HG03442 (cell line): ENCODE results near the gene MRPS12.
"Not testable (repeated sequence)": the region's sequence is repeated elsewhere in the genome, so short reads cannot be mapped to it uniquely, and the experiment has no call there.

Experiments used
- ATAC-seq: cut with Tn5 transposase; IDR thresholded peaks from one replicate; pipeline ENCODE4 v1.9.1; 2021; ENCODE audit warnings: mild to moderate bottlenecking, moderate library complexity; ENCODE audit not compliant: unreplicated experiment

Gene MRPS12

DNA sequence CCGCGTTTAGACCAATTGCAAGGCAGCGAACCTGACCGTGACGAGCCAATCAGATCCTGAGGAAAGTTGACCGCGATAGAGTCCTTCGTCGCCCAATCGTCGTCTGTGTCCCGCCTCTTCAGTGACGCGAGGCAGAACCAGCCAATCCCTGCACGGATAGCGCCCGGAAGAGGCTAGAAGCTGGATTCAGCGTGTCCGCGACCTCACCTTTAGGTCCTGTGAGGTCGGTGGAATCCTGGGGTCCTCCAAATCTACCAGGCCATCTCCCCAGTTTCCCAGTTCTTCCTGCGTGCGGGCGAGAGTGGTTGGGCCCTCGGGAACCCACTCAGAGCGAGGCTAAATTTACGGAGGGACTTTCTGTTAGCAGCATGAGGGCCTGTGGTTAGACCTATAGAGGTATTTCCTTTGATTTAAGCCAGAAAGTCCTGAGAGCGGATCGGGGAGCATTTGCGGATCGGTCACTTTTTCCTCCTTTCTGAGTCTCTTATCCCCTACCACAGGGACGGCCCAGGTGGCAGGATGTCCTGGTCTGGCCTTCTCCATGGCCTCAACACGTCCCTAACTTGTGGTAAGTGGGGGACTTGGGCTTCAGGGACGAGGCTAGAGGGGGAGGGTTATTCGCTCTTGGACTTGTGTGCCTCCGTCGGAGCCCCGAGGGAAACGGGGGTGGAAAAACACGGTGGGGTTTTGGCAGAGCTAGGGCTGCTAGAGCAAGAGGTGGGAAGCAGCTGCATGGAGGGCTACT, at the start of gene MRPS12:
Gene MRPS12, plus strand, starts transcription at position 169 of the 745 bp plus-strand sequence. Its CDS starts 351 bp downstream, at position 520.
- peak; percentile 91 for ATAC-seq

DNA sequence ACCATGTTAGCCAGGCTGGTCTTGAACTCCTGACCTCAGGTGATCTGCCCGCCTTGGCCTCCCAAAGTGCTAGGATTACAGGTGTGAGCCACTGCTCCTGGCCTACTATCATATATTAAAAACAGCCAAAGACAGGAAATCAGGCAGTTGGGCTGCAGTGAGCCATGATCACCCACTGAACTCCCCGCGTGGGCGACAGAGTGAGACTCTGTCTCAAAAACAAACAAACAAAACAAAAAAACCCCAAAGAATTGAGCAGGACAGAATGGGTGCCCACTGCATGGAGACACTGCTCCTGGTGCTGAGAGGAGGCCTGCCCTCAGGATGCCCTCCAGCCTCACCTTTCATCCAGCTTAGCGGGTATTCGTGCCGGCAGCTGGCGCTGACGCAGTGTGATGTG, 47.5 kb upstream of the MRPS12 start:
- ATAC-seq, result no peak

DNA sequence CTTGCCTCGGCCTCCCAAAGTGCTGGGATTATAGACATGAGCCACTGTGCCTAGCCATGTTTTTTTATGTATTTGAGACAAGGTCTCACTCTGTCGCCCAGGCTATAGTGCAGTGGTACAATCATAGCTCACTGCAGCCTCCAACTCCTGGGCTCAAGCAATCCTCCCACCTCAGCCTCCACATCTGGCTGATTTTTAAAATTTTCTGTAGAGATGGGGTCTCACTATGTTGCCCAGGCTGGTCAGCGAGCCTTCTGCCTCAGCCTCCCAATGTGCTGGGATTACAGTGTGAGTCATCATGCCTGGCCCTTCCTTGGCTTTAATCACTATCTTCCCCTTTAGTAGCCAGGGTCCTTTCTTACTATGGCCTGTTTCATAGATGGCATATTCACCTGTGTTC, 46.1 kb upstream of the MRPS12 start:
- ATAC-seq, result not testable (repeated sequence)

DNA sequence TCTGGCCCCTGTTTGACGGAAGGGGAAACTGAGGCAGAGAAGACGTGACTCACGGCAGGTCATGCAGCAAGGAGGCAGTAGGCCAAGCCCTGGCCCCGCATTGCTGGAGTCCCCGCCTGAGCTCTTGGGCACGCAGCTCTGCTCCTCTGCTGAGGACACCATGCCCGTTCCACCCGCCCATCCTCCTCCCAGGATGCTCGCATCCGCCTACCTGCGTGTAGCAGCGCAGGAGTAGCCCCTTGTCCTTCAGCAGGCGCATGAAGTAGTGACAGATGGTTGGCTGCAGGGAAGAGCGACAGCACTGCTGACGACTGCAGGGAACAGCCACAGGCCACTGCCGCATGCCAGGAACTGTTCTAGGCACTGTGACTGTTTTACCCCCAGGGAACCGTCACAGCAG, 41.9 kb upstream of the MRPS12 start:
- no peak for ATAC-seq

DNA sequence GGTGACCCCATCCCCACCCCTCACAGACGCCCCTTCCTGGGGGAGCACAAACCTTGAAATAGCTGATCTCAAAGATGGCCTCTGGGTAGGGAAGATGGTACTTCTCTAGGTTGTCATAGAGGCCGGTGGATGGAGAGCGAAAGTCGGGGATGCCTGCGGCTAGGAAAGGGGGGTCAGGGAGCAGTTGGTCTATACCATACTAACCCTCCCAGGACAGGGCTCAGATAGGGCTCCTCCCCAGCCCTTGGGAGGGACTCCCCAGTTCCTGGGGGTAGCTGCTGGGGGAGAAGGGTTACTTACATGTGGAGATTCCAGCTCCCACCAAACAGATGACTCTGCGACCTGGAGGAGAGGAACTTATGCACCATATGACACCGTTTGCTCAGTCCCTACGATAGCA, 40.9 kb upstream of the MRPS12 start:
- ATAC-seq, result no peak

DNA sequence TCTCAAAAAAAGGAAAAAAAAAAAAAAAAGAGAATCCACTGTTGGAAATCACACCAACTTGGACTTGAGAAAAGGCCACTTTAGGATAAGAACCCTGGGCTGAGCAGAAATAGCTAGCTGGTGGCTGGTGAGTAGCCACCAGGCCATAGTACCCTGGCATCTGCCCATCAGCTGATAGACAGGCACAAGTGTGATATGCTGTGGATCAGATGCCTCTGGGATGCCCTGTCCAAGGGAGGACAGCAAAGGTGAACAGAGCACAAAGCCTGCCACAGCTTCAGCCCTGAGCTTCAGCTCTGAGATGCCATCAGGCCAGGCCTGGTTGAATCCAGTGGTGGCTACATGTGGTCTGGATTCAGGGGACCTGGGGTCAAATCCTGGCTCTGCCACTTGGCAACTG, 40.1 kb upstream of the MRPS12 start:
- no peak for ATAC-seq

DNA sequence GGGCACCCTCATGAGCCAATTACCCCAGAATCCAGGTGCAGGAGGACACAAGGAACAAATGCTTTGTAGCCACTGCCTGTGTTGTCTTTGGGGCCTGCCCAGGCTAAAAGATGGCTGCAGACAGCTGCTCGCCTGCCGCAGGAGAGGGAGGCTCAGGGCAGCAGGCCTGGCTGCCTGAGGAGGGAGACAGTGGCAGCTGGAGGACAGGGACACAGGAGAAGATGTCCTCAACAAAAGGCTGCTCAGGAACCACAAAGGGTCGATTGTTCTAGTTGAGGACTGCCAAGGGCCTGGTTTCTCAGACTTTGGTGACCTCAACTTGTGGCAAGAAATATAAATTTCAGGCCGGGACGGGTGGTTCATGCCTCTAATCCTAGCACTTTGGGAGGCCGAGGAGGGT, 39.0 kb upstream of the MRPS12 start:
- ATAC-seq, result no peak

DNA sequence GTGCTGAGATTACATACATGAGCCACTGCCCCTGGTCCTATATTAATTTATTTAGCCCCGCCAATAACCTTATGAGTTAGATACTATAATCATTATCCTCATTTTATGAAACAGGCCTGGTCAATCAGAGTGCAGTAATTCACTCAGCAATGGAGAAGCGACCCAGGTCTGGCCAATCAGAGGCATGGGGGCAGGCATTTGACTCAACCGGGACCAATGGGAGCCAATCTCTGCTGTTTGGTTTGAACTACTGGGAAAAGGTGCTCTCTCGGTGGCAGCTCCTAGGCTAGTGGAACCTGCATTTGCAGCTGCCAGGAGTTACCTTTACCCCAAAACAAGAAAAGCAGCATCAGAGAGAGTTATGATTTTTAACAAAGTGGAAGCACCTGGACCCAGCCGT, 37.9 kb upstream of the MRPS12 start:
- ATAC-seq, result no peak

DNA sequence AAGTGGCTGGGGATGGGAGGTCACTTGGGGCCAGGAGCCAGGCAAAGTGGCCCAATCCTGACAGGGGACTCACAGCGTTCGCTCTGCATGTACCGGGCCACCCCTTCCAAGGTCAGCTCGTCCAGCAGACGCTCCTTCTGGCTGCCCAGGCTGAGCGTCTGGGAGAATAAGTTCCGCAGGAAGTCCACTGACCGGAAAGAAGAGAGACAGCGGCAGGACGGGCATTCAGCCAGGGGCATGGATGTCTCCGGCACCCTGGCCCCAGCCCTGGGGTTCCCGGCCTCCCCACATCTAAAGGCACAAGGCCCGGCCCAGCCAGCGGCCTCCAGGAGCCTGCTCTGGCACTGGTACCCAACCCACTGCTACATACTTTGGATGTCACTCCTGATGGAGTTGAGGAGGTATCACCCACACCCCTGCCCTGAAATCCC, 37.4 kb upstream of the MRPS12 start:
- ATAC-seq, result no peak

DNA sequence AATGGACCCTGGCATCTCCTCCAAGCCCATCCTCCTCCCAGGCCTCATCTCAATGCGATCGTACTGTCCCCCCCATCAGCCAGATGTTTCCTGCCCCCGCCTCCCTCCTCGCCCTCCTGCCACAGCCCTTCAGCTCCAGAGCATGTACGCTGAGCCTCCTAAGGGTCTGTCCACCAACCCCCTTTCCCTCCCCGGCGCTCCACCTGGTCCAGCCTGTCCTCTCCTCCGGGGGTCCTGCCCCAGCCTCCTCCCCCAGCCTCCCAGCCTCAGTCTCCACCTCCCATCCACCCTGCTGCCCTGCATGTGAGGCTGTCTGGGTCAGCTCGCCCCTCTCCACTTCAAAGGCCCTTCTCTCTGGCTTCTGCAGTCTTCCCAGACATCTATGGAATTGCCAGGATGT, 35.8 kb upstream of the MRPS12 start:
- ATAC-seq, result no peak

DNA sequence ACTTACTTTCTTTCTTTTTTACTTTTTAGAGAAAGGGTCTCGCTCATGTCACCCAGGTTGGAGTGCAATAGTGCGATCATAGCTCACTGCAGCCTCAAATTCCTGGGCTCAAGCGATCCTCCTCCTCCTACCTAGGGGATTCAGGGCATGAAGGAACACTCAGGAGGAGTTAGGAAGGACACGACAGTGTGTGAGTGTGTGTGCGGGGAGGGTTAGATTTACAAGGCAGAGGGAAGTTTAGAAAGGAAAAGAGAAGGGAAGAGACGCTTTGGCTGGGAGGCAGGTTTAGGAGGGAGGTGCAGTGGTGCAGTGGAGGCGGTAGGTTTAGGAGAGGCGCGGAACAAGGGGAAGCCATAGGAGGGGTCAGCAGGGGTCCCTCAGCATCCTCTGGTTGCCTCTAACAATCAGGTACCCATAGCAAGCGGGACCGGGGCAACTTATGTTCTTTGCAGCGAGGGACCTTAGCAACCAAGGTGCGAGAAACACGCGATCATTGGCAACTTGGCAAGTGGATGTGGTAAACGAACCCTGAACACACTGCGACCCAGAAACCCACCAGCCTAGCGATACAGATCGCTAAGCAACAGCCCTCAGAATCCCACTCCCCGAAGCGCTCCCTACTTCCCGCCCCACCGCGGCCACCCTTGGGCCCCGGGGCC, 31.8 kb upstream of the MRPS12 start:
- ATAC-seq, result no peak

DNA sequence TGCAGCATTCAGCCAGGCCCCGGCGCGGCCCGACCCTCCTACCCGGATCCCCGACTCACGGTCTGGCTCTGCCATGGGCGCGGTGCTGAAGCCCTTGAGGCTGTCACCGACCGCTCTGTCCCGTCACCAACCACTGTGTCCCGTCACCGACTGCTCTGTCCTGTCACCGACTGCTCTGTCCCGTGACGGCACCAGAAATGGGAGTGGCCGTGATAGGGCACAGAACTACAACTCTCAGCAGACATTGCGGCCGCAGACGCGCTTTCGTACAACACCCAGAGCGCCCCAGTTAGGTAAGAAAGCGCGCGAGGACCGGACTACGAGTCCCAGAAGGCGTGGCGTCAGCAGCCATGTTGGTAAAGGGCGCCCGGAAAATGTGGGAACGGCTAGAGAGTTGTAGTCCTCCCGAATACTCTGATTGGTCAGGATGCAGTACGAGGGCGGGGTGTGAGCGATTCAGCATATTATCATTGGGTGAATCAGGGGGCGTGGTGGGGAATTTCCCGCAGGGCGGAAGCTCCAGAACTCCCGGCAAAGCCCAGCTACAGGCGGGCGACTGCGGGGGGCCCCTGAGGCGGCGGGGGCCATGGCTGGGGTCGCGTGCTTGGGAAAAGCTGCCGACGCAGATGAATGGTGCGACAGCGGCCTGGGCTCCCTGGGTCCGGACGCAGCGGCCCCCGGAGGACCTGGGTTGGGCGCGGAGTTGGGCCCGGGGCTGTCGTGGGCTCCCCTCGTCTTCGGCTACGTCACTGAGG, 31.1 kb upstream of the MRPS12 start, which contains the start of the genes NFKBIB and SIRT2:
Gene NFKBIB, plus strand, starts transcription at position 523 of the 755 bp plus-strand sequence. Its CDS starts 64 bp downstream, at position 587.
Gene SIRT2, minus strand, starts transcription at position 172 of the 755 bp plus-strand sequence. Its CDS starts 97 bp downstream, at position 75.
- peak; percentile 85 for ATAC-seq

DNA sequence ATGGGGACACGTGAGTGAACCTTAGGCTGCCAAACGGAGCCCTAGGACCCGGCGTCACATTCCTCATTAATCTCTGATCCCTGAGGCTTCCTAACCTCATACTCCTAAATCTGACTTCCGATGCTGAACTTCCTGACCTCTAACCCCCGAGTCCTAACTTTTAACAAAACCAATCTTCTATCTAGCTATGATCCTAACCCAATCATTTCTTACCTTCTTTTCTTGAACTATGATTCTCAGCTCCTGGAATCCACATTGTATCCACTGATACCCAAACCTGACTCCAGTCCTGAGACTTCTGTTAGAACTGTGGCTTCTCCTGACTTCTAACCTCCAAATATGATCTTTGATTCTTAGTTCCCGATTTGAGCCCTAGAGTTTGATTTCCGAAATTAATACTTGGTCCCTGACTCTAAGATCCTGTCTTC, 30.5 kb upstream of the MRPS12 start:
- no peak for ATAC-seq

DNA sequence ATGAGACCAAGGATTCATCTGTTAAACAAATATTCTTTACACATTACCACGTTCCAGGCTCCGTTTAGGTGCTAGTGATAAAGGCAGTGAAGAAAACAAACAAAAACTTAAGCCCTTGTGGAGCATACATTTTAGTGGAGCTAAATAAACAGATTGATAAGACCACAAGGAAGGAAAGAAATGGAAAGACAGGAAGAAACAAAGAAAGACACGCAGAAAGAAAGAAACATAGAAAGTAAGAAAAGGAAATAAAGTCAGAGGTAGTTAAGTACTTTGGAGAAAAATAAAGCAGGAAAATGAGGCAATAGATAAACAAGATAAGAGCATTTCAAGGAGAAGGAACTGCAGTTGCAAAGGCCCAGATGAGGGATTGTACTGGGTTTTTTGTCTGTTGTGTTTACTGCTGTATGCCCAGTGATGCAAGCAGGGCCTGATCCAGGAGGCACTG, 30.0 kb upstream of the MRPS12 start:
- no peak for ATAC-seq

DNA sequence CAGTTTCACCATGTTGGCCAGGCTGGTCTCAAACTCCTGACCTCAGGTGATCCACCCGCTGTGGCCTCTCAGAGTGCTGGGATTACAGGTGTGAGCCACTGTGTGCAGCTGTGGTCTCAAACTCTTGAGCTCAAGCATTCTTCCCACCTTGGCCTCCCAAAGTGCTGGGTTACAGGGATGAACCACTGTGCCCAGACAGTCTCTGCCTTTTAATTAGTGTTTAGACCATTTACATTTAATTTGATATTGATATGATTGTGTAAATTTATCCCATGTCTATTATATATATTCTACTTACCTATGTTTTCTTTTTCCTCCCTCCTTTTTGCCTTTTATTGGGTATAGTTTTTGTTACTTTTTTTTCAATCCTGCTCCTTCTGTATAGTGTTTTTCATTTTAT, 29.1 kb upstream of the MRPS12 start:
- ATAC-seq, result no peak

DNA sequence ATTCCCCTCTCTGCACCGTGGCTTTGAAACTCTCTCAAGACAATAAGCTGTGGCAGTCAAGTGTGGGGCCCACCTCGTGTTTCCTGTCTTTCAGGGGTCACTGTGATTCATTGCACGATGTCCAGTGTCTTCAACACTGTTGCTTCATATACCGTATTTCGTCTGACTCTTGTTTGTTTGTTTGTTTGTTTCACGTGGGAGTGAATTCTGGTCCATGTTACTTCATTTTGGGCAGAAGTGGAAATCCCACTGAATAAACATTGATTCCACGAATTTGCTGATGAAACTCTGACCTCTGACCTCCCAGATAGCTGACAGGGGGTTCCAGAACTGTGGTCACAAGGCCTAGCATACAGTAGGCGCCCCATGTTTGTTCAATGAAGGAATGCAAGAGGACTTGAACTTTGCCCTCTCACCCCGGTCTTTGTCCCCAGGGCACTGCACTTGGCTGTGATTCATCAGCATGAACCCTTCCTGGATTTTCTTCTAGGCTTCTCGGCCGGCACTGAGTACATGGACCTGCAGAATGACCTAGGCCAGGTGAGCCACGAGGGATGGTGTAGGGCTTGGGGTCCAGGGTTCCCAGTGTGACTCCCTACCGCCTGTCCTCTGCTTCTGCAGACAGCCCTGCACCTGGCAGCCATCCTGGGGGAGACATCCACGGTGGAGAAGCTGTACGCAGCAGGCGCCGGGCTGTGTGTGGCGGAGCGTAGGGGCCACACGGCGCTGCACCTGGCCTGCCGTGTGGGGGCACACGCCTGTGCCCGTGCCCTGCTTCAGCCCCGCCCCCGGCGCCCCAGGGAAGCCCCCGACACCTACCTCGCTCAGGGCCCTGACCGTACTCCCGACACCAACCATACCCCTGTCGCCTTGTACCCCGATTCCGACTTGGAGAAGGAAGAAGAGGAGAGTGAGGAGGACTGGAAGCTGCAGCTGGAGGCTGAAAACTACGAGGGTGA, 25.9 kb upstream of the MRPS12 start:
- no peak for ATAC-seq

DNA sequence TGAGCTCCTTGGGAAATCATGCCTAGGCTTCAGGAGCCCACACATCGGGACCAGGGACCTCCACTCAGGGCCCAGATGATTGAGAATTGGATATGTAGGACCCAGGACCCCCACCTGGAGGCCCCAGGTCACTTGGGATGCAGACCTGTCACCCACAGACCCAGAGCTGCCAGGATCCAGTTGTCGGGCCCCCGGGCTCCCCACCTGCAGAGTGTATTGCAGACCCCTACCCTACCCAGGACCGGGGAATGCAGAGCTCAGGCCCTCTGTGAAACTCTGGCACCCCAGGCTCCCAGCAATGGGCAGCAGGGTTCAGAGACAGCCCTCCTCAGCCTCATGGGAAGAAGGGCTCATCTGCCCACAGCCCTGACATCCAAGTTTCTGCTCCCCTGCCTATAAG, 25.1 kb upstream of the MRPS12 start:
- no peak for ATAC-seq

DNA sequence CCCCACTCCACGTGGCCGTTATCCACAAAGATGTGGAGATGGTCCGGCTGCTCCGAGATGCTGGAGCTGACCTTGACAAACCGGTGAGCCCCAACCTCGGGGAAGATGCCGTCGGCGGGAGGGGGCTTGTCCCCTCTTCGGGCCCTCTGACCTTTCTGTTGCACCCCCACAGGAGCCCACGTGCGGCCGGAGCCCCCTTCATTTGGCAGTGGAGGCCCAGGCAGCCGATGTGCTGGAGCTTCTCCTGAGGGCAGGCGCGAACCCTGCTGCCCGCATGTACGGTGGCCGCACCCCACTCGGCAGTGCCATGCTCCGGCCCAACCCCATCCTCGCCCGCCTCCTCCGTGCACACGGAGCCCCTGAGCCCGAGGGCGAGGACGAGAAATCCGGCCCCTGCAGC, 23.5 kb upstream of the MRPS12 start:
- ATAC-seq, result no peak

DNA sequence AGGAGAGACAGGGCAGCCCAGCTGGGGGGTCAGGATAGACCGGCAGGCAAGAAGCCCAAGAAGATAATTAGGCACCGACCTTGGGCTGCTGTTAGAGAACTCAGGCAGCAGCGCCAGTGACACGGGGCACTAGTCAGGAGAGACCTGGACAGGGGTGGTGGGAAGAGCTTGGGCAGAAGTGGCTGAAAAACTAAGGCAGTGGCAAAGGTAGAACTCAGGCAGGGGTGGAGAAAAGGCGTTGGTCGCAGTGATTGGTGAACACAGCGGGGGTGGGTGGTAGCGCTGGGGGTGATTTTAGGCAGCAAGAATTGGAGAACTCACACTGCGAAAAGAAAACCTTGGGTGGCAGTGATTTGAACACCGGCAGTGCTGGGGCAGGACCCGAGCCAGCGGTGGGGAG, 23.1 kb upstream of the MRPS12 start:
- no peak for ATAC-seq

DNA sequence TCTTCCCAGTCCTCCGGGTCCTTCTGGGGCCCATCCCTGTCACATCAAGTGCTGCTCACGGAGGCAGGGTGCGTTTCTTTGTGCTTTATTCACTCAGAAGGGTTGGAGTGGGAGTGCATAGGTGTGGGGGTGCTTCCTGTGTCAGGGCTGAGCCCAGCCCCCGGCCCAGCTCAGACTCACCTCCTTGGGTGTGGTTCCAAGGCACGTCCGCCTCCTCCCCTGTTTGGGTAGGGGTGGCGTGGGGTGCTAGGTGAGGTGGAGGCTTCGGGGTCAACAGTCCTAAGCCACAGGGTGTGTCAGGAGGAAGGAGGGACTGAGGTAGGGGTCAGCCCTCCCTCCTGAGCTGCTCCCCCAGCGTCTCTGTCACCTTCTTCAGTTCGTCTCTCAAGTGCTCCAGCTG, 21.8 kb upstream of the MRPS12 start:
- no peak for ATAC-seq
